ENCODE data around the gene GLP1R. TPM values are rescaled to one million over a fixed set of nuclear protein-coding genes. Genes with fewer than 3 reads are reported as not detected.

The GLP1R gene
- total RNA-seq, 2 donors from 2014 or later, result 1.9 to 5.8 TPM

DNA sequence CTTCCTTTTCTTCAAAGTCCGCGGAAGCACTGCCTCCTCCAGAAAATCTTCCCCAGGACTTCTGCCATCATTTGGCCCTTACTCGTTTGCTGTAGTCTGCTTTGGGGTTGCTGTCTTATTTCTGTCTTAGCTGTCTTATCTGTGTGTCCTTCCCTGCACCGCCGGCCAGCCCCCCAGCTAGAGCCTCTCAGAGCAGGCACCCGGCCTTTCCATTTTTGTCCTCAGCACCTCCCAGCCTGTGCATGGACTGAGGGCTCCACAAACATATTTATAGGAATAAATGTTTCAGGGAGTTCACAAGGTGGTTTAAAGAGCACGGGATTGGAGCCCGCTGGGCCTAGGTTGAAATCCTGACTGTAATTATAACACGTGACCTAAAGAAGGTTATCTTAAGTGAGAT is 8.1 kb downstream of the GLP1R start:
- H3K9me3 ChIP-seq, result no peaks in the 10 kb centered on the region
- H3K4me1 ChIP-seq, result peaks cover 0 to 9% of the 10 kb centered on the region in 2 donors
- DNase-seq (ENCODE audit: low spot score), result no peak
- H3K27me3 ChIP-seq, result no peaks in the 10 kb centered on the region
- no peaks in the 10 kb centered on the region for H3K36me3 ChIP-seq
- TF ChIP-seq, protein P1, sequence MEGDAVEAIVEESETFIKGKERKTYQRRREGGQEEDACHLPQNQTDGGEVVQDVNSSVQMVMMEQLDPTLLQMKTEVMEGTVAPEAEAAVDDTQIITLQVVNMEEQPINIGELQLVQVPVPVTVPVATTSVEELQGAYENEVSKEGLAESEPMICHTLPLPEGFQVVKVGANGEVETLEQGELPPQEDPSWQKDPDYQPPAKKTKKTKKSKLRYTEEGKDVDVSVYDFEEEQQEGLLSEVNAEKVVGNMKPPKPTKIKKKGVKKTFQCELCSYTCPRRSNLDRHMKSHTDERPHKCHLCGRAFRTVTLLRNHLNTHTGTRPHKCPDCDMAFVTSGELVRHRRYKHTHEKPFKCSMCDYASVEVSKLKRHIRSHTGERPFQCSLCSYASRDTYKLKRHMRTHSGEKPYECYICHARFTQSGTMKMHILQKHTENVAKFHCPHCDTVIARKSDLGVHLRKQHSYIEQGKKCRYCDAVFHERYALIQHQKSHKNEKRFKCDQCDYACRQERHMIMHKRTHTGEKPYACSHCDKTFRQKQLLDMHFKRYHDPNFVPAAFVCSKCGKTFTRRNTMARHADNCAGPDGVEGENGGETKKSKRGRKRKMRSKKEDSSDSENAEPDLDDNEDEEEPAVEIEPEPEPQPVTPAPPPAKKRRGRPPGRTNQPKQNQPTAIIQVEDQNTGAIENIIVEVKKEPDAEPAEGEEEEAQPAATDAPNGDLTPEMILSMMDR (IDR thresholded peaks at IDR 0.05), result no peak
- no peak overlapping the region for H3K4me3 ChIP-seq
- H3K27ac ChIP-seq, result peak overlapping the region in 1 of 2 donors; percentile 46

- no peaks in the 10 kb centered on the region for H3K9me3 ChIP-seq
- no peaks in the 10 kb centered on the region for H3K27me3 ChIP-seq
- H3K4me3 ChIP-seq, result no peak overlapping the region
- TF ChIP-seq, protein P1 (IDR thresholded peaks at IDR 0.05), result no peak
- H3K36me3 ChIP-seq, result no peaks in the 10 kb centered on the region
- H3K4me1 ChIP-seq, result peaks cover 0 to 14% of the 10 kb centered on the region in 2 donors
- H3K27ac ChIP-seq, result peak overlapping the region in 1 of 2 donors; percentile 46
- no peak for DNase-seq (ENCODE audit: low spot score)
These were observed 8.9 kb downstream of the GLP1R start for GRCh38 chr6:39057251-39058155.

- Histone ChIP-seq H3K36me3 (no peaks in the 10 kb centered on the region), H3K27me3 (no peaks in the 10 kb centered on the region), H3K9me3 (no peaks in the 10 kb centered on the region), H3K4me1 (peaks cover 0 to 25% of the 10 kb centered on the region in 2 donors), H3K4me3 (no peak overlapping the region), H3K27ac (no peak overlapping the region)
- TF ChIP-seq, protein P1 (IDR thresholded peaks at IDR 0.05), result no peak
- no peak for DNase-seq (ENCODE audit: low spot score)
These were observed 10.0 kb downstream of the GLP1R start for GRCh38 chr6:39058471-39059147.

- Histone ChIP-seq H3K4me1 (peaks cover 0 to 25% of the 10 kb centered on the region in 2 donors), H3K27ac (peak overlapping the region in 1 of 2 donors; percentile 69), H3K27me3 (no peaks in the 10 kb centered on the region), H3K9me3 (no peaks in the 10 kb centered on the region), H3K36me3 (no peaks in the 10 kb centered on the region), H3K4me3 (no peak overlapping the region)
- TF ChIP-seq, protein P1 (IDR thresholded peaks at IDR 0.05), result no peak
- DNase-seq (ENCODE audit: low spot score), result no peak
These were observed 11.1 kb downstream of the GLP1R start for GRCh38 chr6:39059496-39060310.

DNA sequence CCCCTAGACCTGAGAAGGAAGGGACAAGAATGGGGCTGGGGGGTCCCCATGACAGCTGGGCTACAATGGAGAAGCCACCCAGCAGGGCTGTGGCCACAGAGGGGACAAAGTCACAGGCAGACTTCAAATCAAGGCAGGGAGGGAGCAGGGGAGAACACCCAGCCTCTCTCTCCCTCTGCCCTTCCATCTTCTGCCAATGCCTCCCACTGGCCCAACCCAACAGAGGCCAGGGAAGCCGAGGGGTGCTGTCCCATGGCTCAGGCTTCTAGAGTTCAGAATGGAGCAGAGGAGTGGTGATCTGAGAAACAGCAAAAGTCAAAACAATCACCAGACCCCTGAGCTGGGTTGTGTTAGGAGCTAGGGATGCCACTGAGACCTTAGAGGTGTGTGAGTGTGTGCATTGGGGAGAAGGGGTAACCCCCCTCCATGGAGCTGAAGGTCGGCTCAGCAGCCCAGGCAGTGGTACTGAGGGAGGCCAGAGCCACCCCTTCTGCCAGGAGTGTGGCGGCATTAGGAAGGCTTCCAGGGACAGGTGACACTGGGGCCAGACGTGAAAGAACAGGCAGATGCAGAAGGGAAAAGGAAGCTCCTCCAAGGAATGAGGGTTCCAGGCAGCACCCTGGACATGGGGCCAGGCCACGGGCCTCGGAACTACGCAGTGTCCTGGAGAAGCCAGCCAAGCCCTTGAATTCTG is 12.0 kb downstream of the GLP1R start:
- no peaks in the 10 kb centered on the region for H3K9me3 ChIP-seq
- H3K36me3 ChIP-seq, result no peaks in the 10 kb centered on the region
- TF ChIP-seq, protein P1 (IDR thresholded peaks at IDR 0.05), result no peak
- H3K27me3 ChIP-seq, result no peaks in the 10 kb centered on the region
- peaks cover 0 to 25% of the 10 kb centered on the region in 2 donors for H3K4me1 ChIP-seq
- peak overlapping the region; percentile 35 to 69 for H3K27ac ChIP-seq
- no peak overlapping the region for H3K4me3 ChIP-seq
- no peak for DNase-seq (ENCODE audit: low spot score)
